ENCODE measurements around the gene POLR1C. TPM values are rescaled to one million over a fixed set of nuclear protein-coding genes. Genes with fewer than 3 reads are reported as not detected.

POLR1C gene
- total RNA-seq, 4 donors from 2014 or later = 16.9 to 30.4 (median 24.7) TPM

DNA sequence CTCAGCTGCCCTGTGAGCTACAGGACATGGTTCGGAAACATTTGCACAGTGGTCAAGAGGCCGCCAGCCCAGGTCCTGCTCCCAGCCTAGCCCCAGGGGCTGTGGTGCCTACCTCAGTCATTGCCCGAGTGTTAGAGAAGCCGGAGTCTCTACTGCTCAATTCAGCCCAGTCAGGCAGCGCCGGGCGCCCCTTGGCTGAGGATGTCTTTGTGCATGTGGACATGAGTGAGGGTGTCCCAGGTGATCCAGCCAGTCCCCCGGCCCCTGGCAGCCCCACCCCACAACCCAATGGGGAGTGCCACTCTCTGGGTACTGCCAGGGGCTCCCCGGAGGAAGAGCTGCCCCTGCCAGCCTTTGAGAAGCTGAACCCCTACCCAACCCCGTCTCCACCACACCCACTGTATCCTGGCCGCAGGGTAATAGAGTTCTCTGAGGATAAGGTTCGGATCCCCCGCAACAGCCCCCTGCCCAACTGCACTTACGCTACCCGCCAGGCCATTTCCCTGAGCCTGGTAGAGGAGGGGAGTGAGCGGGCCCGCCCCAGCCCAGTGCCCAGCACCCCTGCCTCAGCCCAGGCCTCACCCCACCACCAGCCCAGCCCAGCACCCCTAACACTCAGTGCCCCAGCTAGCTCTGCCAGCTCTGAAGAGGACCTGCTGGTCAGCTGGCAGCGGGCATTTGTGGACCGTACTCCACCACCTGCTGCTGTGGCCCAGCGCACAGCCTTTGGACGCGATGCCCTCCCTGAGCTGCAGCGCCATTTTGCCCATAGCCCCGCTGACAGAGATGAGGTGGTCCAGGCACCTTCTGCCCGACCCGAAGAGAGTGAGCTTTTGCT lies 11.9 kb upstream of the POLR1C start:
- peaks cover 0 to 63% of the 10 kb centered on the region in 2 donors for H3K36me3 ChIP-seq
- no peak overlapping the region for H3K27ac ChIP-seq
- TF ChIP-seq POLR2A (IDR thresholded peaks at IDR 0.05) = no peak
- TF ChIP-seq, protein P1, sequence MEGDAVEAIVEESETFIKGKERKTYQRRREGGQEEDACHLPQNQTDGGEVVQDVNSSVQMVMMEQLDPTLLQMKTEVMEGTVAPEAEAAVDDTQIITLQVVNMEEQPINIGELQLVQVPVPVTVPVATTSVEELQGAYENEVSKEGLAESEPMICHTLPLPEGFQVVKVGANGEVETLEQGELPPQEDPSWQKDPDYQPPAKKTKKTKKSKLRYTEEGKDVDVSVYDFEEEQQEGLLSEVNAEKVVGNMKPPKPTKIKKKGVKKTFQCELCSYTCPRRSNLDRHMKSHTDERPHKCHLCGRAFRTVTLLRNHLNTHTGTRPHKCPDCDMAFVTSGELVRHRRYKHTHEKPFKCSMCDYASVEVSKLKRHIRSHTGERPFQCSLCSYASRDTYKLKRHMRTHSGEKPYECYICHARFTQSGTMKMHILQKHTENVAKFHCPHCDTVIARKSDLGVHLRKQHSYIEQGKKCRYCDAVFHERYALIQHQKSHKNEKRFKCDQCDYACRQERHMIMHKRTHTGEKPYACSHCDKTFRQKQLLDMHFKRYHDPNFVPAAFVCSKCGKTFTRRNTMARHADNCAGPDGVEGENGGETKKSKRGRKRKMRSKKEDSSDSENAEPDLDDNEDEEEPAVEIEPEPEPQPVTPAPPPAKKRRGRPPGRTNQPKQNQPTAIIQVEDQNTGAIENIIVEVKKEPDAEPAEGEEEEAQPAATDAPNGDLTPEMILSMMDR (IDR thresholded peaks at IDR 0.05) = no peak
- TF ChIP-seq POLR2AphosphoS5 (IDR thresholded peaks at IDR 0.05) = no peak
- TF ChIP-seq EP300 (IDR thresholded peaks at IDR 0.05) = no peak
- peaks cover 7% of the 10 kb centered on the region for H3K27me3 ChIP-seq
- 100% methylated on average over 2 of the region's 26 CpGs; no CpG with 5 or more reads in 1 of the 2 donors for whole genome bisulfite sequencing, 2 donors (ENCODE audit: low coverage in 1 of 2)
- H3K4me3 ChIP-seq = no peak overlapping the region
- H3K4me1 ChIP-seq = peaks cover 0 to 25% (median 9%) of the 10 kb centered on the region in 3 donors
- ATAC-seq = no peak
- H3K9me3 ChIP-seq = no peaks in the 10 kb centered on the region

DNA sequence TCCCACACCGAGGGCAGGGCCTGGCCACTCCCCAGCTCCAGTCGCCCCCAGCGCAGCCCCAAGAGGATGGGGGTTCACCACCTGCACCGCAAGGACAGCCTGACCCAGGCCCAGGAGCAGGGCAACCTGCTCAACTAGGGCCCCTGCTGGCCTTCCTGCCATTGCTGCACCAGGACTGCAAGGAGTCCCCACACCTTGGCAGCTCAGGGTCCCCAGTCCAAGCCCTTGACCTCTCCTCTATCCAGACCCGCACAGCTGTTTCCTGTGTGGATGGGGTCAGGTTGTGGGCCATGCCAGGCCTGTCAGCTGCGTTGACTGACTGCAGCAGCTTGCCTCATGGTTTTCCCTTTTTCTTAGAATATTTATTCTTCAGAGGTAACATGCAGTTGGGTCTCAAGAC lies 11.2 kb upstream of the POLR1C start:
- H3K27me3 ChIP-seq = peaks cover 7% of the 10 kb centered on the region
- ATAC-seq = no peak
- peaks cover 0 to 56% of the 10 kb centered on the region in 2 donors for H3K36me3 ChIP-seq
- peaks cover 0 to 32% (median 14%) of the 10 kb centered on the region in 3 donors for H3K4me1 ChIP-seq
- H3K27ac ChIP-seq = no peak overlapping the region
- H3K4me3 ChIP-seq = no peak overlapping the region
- TF ChIP-seq, protein P1 (IDR thresholded peaks at IDR 0.05) = no peak
- no peak for TF ChIP-seq POLR2A (IDR thresholded peaks at IDR 0.05)
- TF ChIP-seq POLR2AphosphoS5 (IDR thresholded peaks at IDR 0.05) = no peak
- no peak for TF ChIP-seq EP300 (IDR thresholded peaks at IDR 0.05)
- no peaks in the 10 kb centered on the region for H3K9me3 ChIP-seq
- 62% methylated on average over 2 of the region's 6 CpGs; no CpG with 5 or more reads in 1 of the 2 donors for WGBS, 2 donors (ENCODE audit: low coverage in 1 of 2)

DNA sequence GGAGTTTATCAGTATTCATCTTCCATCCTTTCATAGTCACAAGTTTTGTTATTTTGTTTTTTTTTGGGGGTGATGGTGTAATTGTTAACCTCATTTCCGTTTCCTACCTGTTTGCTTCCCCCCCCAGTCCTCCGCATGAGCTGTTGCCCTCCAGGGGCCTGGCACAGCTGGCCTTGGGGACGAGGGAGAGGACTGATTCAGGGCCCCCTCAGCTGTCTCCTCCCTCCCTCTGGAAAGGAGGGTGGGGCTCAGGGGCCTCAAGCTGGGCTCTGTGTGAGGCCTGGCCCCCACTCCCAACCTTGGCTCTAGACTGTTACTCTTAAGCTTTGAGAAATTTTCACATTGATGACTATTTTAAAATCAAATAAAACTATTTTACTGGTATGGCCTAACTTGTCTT lies 10.7 kb upstream of the POLR1C start:
- Histone ChIP-seq H3K27me3 (peaks cover 7% of the 10 kb centered on the region), H3K9me3 (no peaks in the 10 kb centered on the region), H3K36me3 (peaks cover 0 to 55% of the 10 kb centered on the region in 2 donors), H3K4me3 (no peak overlapping the region), H3K27ac (peak overlapping the region in 1 of 4 donors; percentile 26), H3K4me1 (peaks cover 0 to 35% (median 16%) of the 10 kb centered on the region in 3 donors)
- WGBS, 2 donors (ENCODE audit: low coverage in 1 of 2) = 71% methylated on average over 2 of the region's 3 CpGs; no CpG with 5 or more reads in 1 of the 2 donors
- no peak for TF ChIP-seq EP300 (IDR thresholded peaks at IDR 0.05)
- no peak for TF ChIP-seq POLR2A (IDR thresholded peaks at IDR 0.05)
- TF ChIP-seq POLR2AphosphoS5 (IDR thresholded peaks at IDR 0.05) = no peak
- TF ChIP-seq, protein P1 (IDR thresholded peaks at IDR 0.05) = no peak
- no peak for ATAC-seq

DNA sequence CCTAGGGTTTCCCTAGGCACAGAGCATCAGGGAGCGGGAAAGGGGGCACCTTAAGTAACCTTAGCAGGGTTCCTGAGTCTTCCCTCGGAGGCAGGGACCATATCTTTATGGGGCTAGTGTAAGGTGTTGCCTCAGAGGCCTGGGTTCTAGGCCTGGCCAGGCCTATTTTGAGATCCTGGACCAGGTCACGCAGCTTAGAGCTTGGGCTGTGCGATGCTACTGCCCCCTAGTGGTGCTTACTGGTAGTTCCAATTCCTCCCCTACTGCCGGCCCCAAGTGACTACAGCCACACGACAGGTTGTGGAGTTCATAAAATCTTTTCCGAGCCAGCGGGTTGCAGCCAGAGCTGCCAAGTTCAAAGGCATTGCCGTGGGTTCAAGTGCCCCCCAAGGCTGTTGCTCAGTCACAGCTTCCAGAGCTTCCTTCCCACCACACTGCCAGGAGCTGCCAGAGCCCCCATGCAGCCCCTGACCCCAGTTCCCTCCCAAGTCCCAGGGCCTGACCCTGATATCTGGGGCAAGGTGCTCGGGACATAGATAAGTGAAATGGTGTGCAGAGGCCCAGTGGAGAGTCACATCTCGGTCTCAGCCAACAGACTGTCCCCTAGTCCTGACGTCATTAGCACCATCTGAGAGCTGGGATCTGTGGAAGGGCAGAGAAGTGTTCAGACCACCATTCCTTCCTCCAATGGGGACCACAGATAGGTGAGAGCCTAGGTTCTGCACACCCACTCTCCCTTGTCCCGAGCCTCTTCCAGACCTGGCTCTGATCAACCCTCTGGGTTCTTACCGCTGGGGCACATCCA lies 10.0 kb upstream of the POLR1C start:
- H3K4me1 ChIP-seq = peaks cover 0 to 41% (median 16%) of the 10 kb centered on the region in 3 donors
- peaks cover 0 to 55% of the 10 kb centered on the region in 2 donors for H3K36me3 ChIP-seq
- peaks cover 7% of the 10 kb centered on the region for H3K27me3 ChIP-seq
- no peaks in the 10 kb centered on the region for H3K9me3 ChIP-seq
- no peak overlapping the region for H3K4me3 ChIP-seq
- peak; percentile 49 for ATAC-seq
- no peak for TF ChIP-seq EP300 (IDR thresholded peaks at IDR 0.05)
- TF ChIP-seq, protein P1 (IDR thresholded peaks at IDR 0.05) = peak in 3 of 4 experiments; percentile 94 to 97 (median 96)
- no peak for TF ChIP-seq POLR2AphosphoS5 (IDR thresholded peaks at IDR 0.05)
- WGBS, 2 donors (ENCODE audit: low coverage in 1 of 2) = 40 to 51% methylated on average over 1 to 3 of the region's 14 CpGs
- H3K27ac ChIP-seq = peak overlapping the region in 2 of 4 donors; percentile 26 to 43

All from gastroesophageal sphincter (tissue), 4 donors.